HG02588 (cell line): Measurements from ENCODE around the gene SYNGR3.
A peak's percentile ranks its signal among the peaks of the same experiment; 100 is the strongest.

Experiments used
- ATAC-seq: cut with Tn5 transposase; IDR thresholded peaks from one replicate; pipeline ENCODE4 v1.9.1; 2021; ENCODE audit warnings: mild to moderate bottlenecking, moderate library complexity; ENCODE audit not compliant: unreplicated experiment

Gene SYNGR3

GRCh38 chr16:1991948-1992703, 2.4 kb downstream of the SYNGR3 start:
- peak; percentile 44 for ATAC-seq

GRCh38 chr16:1992704-1993317, 3.0 kb downstream of the SYNGR3 start:
- no peak for ATAC-seq

DNA sequence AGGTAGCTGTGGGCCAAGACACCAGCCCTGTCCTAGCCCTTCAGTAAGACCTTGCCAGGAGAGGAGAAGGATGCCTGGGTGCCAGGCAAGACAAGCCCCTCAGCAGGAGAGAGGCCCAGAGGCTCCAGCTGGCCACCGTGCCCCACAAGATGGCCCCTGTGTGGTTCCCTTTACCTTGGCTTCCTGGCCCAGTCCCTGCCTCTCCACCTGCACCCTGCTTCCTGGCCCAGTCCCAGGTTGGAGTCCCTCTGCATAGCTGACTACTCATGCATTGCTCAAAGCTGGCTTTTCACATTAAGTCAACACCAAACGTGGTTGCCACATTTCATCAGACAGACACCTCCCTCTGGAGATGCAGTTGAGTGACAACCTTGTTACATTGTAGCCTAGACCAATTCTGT, 4.0 kb downstream of the SYNGR3 start:
- no peak for ATAC-seq

- no peak for ATAC-seq
Measured at GRCh38 chr16:1997494-1998359, 8.0 kb downstream of the SYNGR3 start.

GRCh38 chr16:1998360-1998835, 8.6 kb downstream of the SYNGR3 start:
- no peak for ATAC-seq

GRCh38 chr16:1998852-1999801, 9.4 kb downstream of the SYNGR3 start:
- no peak for ATAC-seq

DNA sequence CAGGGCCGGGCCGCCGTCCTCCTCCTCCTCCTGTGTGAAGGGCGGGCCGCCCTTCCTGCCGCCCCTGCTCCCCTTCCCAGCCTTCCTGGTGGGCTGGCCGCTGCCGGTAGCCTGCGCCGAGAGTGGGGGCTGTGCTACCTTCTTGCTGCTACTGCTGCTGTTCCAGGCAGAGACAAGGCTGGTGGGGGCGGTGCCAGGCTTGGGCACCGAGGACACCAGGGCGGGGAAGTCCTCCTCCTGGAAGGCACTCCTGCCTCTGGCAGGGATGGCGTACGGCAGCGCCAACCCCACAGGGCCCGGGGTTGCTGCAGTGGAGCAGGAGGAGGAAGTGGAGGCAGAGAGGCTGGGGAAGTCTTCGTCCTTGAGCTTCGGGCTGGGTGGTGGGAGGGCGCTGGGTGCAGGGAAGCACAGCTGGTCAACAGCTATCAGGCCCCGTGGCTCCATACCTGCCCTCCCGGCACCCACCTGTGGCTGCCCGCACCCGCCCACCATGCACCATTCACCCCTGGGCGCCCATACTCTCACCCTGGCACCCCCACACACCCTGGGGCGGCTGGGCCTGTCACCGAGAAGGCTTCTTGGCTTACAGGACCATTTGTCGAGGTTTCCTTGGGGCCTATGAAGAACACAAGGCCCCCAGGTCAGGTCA, 10.2 kb downstream of the SYNGR3 start:
- no peak for ATAC-seq

GRCh38 chr16:2001035-2001434, 11.3 kb downstream of the SYNGR3 start:
- no peak for ATAC-seq

DNA sequence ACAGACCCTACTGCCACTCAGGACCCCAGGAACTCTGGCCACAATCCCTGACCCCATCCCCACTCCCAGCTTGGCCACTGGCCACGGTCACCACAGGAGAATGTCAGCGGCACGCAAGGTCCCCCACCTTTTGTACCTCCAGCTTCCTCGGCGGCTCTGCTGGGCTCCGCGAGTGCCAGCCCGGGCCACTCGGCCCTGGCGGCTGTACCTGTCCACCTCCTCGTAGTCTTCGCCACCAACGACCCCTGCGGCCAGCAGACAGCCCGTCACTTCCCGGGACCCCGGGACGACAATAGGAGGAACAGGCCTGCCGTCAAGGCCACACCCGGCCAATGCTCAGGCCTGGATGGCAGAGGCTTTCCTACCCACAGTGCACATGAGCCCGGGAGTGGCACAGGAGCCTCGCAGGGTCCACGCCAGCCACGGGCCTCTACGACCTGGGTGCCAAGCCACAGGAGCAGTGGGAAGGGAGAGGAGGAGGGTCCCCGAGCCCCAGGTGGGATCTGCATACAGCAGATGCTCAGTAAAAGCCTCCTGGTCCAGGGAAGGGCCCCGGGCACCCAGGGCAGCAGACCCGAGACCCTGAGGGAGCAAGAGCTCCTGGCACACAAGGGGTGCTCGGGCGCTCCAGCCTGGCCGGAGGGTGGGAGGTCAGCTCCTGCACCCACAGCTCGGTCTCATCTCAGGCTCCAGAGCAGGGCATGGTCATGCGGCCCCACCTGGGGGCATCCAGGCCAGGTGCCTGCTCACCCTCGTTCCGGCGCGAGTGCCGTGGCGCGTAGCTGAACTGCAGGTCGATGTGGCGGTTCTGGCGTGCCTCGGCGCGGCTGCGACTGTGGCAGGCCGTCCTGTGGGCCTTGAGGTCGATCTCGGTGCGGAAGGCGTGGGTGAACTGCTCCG, 11.9 kb downstream of the SYNGR3 start:
- ATAC-seq, result no peak

DNA sequence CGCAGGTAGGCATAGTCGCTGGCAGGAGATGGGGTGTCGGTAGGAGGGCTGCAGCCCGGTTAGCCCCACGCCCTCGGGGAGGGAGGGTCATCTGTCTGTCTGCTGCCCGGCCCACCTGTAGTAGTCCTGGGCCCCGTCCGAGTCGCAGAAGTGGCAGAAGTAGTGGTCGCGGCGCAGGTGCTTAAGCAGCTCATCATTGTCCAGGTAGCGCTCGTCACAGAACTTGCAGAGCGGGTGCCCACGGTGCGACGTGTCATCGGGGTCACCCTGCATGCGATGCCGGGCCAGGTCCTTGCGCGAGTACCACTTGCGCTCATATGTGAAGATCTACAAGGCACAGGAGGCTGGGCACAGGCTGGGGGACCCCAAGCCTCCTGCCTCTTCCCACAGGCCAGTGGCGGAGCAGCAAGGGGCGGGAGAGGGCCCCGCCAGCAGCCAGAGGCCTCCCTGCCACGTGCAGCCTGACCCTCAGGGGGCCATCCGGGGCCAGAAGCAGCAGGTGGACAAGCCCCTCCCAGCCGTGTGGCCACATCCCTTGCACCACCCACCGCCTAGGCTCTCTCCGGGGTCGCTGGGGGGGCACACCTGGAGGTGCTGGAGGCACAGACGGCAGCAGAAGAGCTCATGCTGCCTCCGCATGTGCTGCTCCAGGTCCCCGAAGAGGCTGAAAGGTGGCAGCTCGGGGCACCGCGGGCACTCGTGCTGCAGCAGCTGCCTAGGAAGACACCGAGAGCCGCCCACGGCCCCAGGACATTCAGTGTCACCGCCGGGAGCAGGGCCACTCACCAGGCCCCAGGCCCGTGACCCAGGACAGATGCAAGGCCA, 12.8 kb downstream of the SYNGR3 start:
- no peak for ATAC-seq

DNA sequence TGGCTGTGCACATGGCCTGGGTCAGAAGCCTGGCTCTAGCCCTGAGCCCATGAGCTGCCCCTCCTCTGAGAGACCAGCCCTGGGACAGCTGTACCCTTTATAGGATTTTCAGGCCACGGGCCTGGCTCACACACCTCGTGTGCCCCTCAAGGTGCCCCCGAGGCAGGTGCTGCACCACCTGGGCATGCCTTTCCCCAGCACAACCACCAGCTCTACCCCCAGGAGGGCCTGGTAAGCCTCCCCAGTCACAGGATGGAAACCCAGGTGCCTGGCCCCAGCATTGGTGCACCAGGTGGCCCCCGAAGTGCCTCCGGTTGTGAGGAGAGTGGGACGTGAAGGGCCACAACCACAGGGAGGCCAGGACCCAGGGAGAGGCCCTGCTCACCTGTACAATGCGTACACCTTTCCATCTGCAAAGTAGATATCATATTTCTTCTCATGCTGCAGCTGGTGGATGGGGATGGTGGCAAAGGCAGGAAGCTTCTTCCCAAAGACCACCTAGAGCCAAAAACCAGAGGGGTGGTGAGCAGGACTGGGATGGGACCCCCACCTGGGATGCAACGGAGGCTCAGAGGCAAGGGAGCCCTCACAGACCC, 13.6 kb downstream of the SYNGR3 start:
- no peak for ATAC-seq

DNA sequence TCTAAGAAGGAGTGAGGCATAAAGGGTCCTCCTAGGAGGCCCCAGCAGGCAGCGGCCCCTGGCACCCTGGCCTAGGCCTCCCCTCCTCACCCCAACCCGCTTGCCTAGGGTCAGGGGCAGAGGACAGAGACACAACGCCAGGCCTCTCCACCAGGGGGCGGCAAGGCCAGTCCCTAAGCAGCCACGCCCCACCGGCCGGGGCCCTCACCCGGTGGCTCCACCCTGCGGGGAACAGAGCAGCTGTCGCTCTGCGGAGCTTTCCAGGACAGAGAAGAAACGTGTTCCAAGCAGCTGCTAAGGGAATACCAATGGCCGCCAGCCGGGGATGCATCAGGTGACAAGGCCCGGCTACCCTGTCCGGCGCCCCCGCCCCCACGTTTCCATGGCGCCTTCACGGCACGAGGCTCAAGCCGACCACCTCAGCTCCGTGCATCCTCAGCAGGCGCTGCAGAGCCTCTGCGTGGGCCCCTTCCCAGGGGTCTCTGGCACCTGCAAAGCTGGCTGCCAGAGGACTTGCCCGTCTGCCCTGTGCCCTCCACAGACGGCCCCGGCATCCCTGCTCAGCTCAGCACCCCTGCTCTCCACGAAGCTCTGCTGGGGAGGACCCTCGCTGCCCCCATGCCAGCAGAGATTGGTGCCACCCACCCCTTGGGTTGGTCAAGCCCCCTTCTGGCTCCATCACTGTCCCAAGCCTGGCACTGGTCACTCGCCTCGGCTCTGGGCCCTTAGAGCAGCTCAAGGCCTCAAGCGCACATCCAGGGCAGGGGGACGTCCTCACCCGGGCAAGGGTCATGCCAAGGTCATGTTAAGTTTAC, 14.3 kb downstream of the SYNGR3 start:
- ATAC-seq, result peak; percentile 49

GRCh38 chr16:2004795-2005517, 15.2 kb downstream of the SYNGR3 start:
- no peak for ATAC-seq

DNA sequence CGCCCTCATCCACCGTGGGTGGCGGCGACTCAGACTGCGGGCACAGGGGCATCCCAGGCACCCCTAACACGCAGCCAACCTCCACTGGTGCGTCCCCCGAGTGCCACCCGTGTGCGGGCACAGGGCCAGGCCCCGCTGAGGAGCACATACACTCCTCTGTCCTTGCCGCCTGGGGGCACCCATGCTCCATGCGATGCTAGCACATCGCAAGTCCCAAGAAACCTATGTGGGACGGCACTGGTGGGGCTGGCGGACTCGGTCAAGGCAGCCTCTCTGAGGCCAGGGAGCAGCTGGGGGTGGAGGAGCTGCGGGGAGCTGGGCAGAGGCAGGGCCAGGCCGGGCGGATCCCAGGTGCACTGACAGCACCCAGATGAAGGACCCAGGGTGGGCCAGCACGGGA, 15.9 kb downstream of the SYNGR3 start:
- ATAC-seq, result no peak

DNA sequence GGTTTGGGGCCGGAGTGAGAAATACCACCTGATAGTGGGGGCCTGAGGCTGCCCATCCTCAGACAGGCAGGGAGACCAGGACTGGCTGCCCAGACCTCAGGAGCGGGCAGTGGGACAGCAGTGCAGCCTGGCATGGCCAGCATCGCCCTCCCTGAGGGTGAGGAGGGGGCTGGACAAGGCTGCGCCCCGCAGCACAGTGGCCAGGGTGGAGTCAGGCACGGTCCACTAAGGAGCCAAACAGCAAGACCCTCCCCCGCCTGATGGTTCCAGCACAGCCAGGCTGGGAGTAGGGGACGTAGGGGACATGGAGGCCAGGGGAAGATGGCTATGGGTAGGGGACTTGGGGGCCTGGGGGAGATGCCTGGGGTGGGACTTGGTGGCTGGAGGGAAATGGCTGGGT, 16.5 kb downstream of the SYNGR3 start:
- ATAC-seq, result no peak
